Lung microvascular endothelial cell (primary cell): Measurements from ENCODE around the gene MLH3. TPM values are rescaled to one million over a fixed set of nuclear protein-coding genes. Genes with fewer than 3 reads are reported as not detected.

Source experiments
- DNase-seq, 2 donors: peaks; one replicate each; pipeline versions ENCODE4 v3.0.0 to v3.0.0-alpha.2; 2010; ENCODE audit warnings: low read depth in 2 of 2
- total RNA-seq: library from RNA; depleted of rRNA; stranded (reverse); fragments of >200 nt; gene quantifications from 2 replicates; pipeline ENCODE4 v1.2.1, GENCODE V29; 2014

Gene MLH3
- total RNA-seq, 1 donor from 2014 or later = 19.6 TPM

GRCh38 chr14:74985028-74985310 lies 66.3 kb downstream of the MLH3 start:
- no peak for DNase-seq

- DNase-seq = no peak
Measured at GRCh38 chr14:74984236-74985027, 66.8 kb downstream of the MLH3 start.

- DNase-seq = peak in 1 of 2 donors; percentile 90
Measured at GRCh38 chr14:74983343-74983742, 67.9 kb downstream of the MLH3 start.

DNA sequence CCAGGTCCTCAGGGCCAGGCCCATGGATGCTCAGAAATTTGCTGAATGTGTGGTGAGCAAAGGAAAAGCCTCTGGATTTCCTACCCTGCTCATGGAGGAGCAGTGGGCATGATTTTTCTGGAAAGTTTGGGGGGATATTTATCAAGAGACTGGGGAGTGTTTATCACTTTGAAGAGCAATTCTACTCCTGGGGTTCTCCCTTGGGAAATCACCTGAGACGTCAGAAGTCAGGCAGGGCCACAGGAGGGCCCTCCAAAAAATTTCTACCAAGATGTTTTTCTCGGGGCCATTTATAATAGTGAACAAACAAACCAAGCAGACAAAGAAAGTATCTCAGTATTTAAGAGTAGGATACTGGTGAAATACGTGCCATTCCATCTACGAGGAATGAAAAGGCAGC lies 68.6 kb downstream of the MLH3 start:
- no peak for DNase-seq

DNA sequence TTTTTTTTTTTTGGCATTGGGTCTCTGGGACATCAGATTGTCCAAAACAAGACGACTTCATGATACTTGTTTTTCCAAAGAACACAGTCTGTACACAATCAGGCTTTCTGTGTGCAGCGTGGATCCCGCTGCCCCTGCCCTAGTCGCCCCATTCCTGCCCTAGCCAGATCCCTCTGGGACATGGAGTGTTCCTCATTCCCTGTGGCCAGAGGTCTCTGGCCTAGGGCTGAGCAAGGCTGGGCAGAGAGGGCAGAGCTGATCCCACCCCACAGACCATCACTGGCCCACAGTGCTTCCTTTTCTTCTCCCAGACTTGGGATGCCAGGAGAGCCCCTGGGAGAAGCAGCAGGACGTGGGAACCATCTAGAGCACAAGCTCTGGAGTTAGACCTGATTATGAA lies 69.4 kb downstream of the MLH3 start:
- no peak for DNase-seq

- no peak for DNase-seq
Measured at GRCh38 chr14:74981462-74981782, 69.8 kb downstream of the MLH3 start.

GRCh38 chr14:74980731-74981461 lies 70.4 kb downstream of the MLH3 start:
- peak in 1 of 2 donors; percentile 74 for DNase-seq

DNA sequence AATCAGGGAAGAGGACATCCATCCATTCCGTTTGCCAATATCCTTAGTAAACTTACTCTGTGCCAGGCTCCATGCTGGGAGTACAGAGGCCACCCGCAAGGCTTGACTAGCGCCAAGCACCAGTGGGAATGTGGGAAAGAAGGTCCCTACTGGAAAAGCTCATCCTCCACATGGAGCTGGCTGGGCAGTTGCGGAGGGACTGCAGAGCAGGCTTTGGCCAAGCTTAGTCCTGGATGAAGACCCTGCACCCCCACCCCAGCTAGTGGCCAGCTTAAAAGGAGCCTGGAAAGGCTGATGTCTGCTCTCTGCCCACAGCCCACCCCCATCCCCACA lies 70.9 kb downstream of the MLH3 start:
- no peak for DNase-seq

DNA sequence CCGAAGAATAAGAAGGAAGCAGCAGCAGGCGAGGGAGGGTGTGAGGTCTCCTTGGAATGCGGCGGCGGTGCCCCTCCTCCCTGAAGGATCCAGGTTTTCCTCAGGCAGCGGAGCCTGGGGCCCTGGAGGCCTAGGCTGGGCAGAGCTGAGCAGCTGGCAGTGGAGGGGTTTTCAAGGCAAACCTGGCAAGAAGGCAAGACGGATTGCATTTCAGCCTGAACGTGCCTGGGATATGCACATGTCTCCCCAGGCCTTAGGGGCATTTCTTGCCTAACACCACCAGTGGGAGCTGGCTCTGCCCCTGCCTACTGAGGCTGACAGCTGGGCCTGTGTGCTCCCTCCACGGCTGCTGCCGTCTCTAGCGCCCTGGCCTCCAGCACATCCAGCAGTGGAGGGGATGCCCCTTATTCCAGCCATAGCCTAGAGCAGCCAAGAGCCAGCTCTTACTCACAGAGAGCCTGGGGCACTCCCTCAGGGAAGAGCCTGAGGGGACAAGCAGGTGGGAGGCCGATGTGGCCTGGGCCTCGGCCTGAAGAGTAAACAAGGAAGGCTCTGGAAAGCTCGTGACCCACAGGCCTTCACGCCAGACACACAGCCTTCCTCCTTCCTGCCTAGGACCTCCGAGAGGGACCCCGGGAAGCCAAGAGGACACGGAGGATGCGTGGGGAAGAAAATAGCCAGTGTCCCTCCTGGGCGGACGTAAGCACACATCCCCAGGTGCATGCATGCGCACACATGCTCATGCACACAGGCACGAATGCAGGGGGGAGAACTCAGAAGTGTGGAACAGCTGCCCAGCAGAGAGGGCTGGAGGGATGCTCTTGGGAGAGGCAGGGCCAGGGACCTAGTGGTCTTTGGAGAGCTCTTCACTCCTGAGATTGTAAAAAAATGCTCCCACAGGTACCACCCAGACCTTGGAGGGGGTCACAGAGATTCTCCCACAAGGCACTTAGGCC lies 71.5 kb downstream of the MLH3 start:
- DNase-seq = peak in 1 of 2 donors; percentile 59

DNA sequence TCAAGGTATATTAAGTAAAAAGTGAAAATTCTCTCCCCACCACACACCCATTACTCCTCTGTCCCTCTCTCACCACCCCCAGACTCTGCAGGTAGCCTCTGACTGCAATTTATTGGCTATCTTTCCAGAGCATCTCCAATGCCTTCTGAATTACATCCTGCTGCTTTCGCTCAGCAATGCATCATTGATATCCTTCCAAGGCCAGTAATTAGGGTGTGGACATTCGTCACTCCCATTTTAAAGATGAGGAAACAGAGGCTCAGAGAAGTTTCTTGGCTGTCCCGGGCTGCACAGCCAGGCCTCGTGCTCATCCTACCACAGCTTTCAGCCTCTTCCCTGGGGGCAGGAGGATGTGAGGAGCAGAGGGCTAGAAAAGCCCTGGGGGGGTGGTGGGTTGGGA lies 72.2 kb downstream of the MLH3 start:
- DNase-seq = no peak

- no peak for DNase-seq
Measured at GRCh38 chr14:74978416-74978947, 72.8 kb downstream of the MLH3 start.

GRCh38 chr14:74977901-74978385 lies 73.3 kb downstream of the MLH3 start:
- no peak for DNase-seq

GRCh38 chr14:74977164-74977900 lies 73.9 kb downstream of the MLH3 start:
- DNase-seq = no peak

- DNase-seq = no peak
Measured at GRCh38 chr14:74976264-74977113, 74.8 kb downstream of the MLH3 start.

DNA sequence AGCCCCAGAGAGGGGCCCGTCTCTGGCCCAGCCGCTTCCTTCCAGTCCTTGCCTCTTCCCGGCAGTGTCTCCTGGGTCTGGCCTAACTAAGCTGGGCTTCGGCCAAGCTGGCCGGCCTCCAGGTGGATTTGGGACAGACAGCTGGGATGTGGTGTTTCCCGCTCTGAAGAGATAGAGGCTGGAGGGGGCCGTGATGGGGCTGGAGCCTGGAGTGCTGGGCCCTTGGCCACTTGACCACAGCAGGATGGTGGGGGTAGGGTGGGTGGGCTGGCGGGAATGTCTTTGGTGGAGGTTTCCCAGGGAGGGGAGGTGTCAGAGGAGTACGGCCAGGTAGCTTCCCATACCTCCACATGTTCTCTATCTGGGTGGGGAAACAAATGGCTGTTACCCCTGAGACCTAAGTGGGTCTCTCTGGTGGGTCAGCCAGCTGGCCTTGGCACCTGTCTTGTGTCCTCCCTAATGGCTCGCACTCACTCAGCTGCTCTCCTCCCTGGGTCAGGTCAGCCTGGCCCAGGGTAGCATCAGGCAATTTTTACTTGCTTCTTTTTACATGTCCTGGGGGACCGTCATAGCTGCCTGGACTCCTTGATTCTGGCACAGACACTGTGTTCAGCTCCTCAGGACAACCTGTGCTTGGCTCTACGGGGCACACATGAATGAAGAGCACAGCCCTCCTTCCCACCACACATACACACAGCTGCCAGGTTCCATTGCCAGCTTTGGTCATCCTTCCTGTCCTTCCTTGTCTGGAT lies 76.0 kb downstream of the MLH3 start:
- peak in 1 of 2 donors; percentile 36 for DNase-seq

DNA sequence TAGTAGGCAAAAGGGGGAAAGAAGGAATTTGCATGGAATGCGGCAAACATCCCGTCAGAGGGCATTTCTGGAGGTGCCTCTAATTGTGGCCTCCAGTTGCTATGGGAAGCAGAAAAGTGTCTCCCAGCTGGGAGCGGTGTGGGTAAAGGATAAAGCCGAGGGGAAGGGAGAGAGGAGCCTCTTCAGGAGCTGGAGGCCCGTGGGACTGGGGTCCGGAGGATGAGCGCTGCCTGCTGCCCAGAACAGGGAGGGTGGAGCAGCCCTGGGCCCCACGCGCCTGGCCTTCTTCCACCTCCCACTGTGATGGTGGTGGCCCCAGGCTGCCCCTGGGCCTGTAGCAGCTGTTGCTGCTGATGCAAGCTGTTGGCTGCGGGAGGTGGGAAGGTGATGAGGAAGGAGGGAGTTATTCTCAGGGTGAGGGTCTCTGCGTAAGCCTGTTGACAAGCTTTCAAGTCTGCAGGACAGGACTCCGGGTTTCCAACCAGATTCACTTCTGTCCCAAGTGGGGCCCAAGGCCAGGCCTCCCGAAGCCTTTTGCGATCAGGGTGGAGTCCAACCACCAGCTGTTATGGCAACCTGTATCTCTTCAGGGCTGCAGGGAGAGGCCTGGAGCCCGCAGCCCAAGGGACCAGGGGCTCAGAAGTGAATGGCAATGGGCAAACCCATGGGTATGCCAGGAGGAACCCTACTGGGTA lies 76.8 kb downstream of the MLH3 start:
- no peak for DNase-seq

DNA sequence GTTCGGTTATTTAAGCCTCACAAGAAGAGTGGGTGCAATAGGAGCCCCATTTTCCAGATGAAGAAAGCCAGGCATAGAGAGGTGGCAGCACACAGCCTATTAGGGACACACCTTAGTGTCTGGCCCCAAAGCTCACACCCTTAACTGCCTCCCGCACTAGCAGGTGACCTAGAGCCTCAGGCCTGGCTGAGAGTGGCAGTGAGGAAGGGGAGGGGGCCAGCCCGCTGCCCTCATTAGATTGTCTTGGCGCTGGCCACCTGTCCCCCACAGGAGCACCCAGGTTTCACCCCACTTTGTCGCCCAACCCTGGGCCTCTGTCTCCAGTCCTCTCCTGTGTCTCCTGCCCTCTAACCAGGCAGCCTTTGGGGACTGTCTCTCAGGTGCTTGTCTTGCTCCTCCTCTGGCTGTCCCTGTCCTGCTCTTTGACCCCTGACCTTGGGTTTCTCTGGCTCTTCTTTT lies 77.3 kb downstream of the MLH3 start:
- no peak for DNase-seq

GRCh38 chr14:74973003-74973653 lies 78.1 kb downstream of the MLH3 start:
- DNase-seq = peak; percentile 91 to 92
